HepG2 (cell line): ENCODE results near the gene PNPLA1. TPM values are rescaled to one million over a fixed set of nuclear protein-coding genes. Genes with fewer than 3 reads are reported as not detected.
A peak's percentile ranks its signal among the peaks of the same experiment; 100 is the strongest.

Source experiments
- ATAC-seq: fragments of 200-7000 bp; cut with Tn5 transposase; 3 replicates; pipeline ENCODE4 v1.9.1; 2020; ENCODE audit warnings: mild to moderate bottlenecking, moderate library complexity
- BruUV-seq: library from RNA; stranded (reverse); fragments of 400-500 nt; replicated peaks from 2 replicates; lab custom pipeline; 2021; lab: Mats Ljungman, UMichigan
- CTCF ChIA-PET: fragments of 300-600 bp; formaldehyde crosslinking; extraction: SDS; loops from one replicate; lab custom pipeline; 2021; ENCODE audit warnings: low total read pairs, inconsistent platforms, low intra/inter-chr PET ratio; lab: Yijun Ruan, JAX
- POLR2A ChIA-PET: fragments of 350-600 bp; sonication (Branson Sonifier 250); formaldehyde crosslinking; loops from one replicate; lab custom pipeline; 2020; ENCODE audit warnings: antibody characterized with exemption, inconsistent platforms; lab: Yijun Ruan, JAX
- DNase-seq: peaks from one replicate; pipeline ENCODE4 v3.0.0-alpha.2; 2015; ENCODE audit warnings: low spot score
- FAIRE-seq: peaks from 3 replicates; lab custom pipeline; 2011; peaks lifted over from hg19 to GRCh38; lab: Jason Lieb, UNC
- H2AFZ ChIP-seq: one replicate; pipeline ENCODE4 v1.6.1; 2011; ENCODE audit warnings: low read length, inconsistent platforms
- H3K27ac ChIP-seq: fragments of 300-600 bp; 3 replicates; pipeline ENCODE4 v1.8.0; 2011; ENCODE audit warnings: mixed run types, mild to moderate bottlenecking, mixed read lengths, low read length, inconsistent platforms; ENCODE audit not compliant: insufficient read depth; ENCODE audit errors: extremely low read length
- H3K27me3 ChIP-seq, 2 experiments: fragments of 200-600 bp in 1 of 2; 2 replicates in 1 of 2; 3 replicates in 1 of 2; pipeline versions ENCODE4 v1.6.0 to v1.8.0; 2011; ENCODE audit warnings: low read length in 2 of 2, mild to moderate bottlenecking in 2 of 2, moderate library complexity in 2 of 2, inconsistent platforms in 1 of 2; ENCODE audit not compliant: insufficient read depth in 2 of 2, control insufficient read depth in 1 of 2
- H3K36me3 ChIP-seq, 2 experiments: fragments of 200-600 bp in 1 of 2; replicated peaks in 1 of 2; 2 replicates in 1 of 2; 3 replicates in 1 of 2; pipeline versions ENCODE4 v1.5.1 to v1.8.0; 2011; ENCODE audit warnings: low read length in 2 of 2, inconsistent platforms in 1 of 2; ENCODE audit not compliant: insufficient read depth in 2 of 2, control insufficient read depth in 1 of 2
- H3K4me1 ChIP-seq: 2 replicates; pipeline ENCODE4 v1.5.1; 2012; ENCODE audit warnings: low read length, inconsistent platforms; ENCODE audit not compliant: insufficient read depth
- H3K4me2 ChIP-seq: 2 replicates; pipeline ENCODE4 v1.6.0; 2011; ENCODE audit warnings: low read depth, low read length, inconsistent platforms
- H3K4me3 ChIP-seq, 3 experiments: fragments of 200-600 bp in 1 of 3; sonication (generic), shearing (Covaris generic) in 1 of 3; replicated peaks in 1 of 3; 2 replicates each; pipeline ENCODE4 v1.5.1; 2011 to 2016; ENCODE audit warnings: low read length in 3 of 3, inconsistent platforms in 2 of 3, low read depth in 2 of 3, mild to moderate bottlenecking in 2 of 3, control low read depth in 1 of 3, mixed read lengths in 1 of 3; ENCODE audit not compliant: insufficient read depth in 1 of 3
- H3K79me2 ChIP-seq: one replicate; pipeline ENCODE4 v1.6.1; 2011; ENCODE audit warnings: low read length, inconsistent platforms; ENCODE audit not compliant: insufficient read depth
- H3K9ac ChIP-seq: 2 replicates; pipeline ENCODE4 v1.6.0; 2011; ENCODE audit warnings: mild to moderate bottlenecking, low read depth, low read length, inconsistent platforms; ENCODE audit not compliant: insufficient read depth
- H3K9me3 ChIP-seq: 2 replicates; pipeline ENCODE4 v1.5.1; 2012; ENCODE audit warnings: mild to moderate bottlenecking, low read length
- H4K20me1 ChIP-seq: 2 replicates; pipeline ENCODE4 v1.6.0; 2011; ENCODE audit warnings: inconsistent platforms, mild to moderate bottlenecking, low read length, moderate library complexity; ENCODE audit not compliant: insufficient read depth
- ATF7-NPFF ChIP-seq: sonication (generic); formaldehyde crosslinking; IDR thresholded peaks from 2 replicates; pipeline ENCODE4 v1.8.1; 2023; ENCODE audit warnings: mild to moderate bottlenecking, low read depth, missing genetic modification reagents, moderate library complexity
- BORCS8-MEF2B ChIP-seq: sonication (generic); formaldehyde crosslinking; IDR thresholded peaks from 2 replicates; pipeline ENCODE4 v1.8.0; 2022; ENCODE audit warnings: mild to moderate bottlenecking, missing genetic modification reagents
- EP300 ChIP-seq, 3 experiments: sonication (generic) in 1 of 3; formaldehyde crosslinking in 1 of 3; IDR thresholded peaks; 2 replicates each; pipeline versions ENCODE4 v1.5.1 to v1.6.1; 2011 to 2020; ENCODE audit warnings: low read depth in 2 of 3, low read length in 2 of 3, borderline replicate concordance in 1 of 3, improper control_type of control experiment in 1 of 3, mild to moderate bottlenecking in 1 of 3, missing genetic modification reagents in 1 of 3, moderate library complexity in 1 of 3
- GATA4 ChIP-seq: sonication (generic); IDR thresholded peaks from 2 replicates; pipeline ENCODE4 v1.6.1; 2016; ENCODE audit warnings: antibody characterized with exemption, low read depth, borderline replicate concordance
- JDP2 ChIP-seq: sonication (generic); formaldehyde crosslinking; IDR thresholded peaks from 2 replicates; pipeline ENCODE4 v1.8.1; 2022; ENCODE audit warnings: missing genetic modification reagents, borderline replicate concordance
- NFYB ChIP-seq: sonication (generic); formaldehyde crosslinking; IDR thresholded peaks from 2 replicates; pipeline ENCODE4 v1.4.0; 2020; ENCODE audit warnings: missing genetic modification reagents
- PATZ1 ChIP-seq: sonication (generic); formaldehyde crosslinking; IDR thresholded peaks from 2 replicates; pipeline ENCODE4 v1.4.0; 2020; ENCODE audit warnings: missing genetic modification reagents
- TOE1 ChIP-seq: sonication (generic); formaldehyde crosslinking; IDR thresholded peaks from 2 replicates; pipeline ENCODE4 v1.4.0; 2020; ENCODE audit warnings: mild to moderate bottlenecking, missing genetic modification reagents
- ZKSCAN1 ChIP-seq: fragments of 150-350 bp; IDR thresholded peaks from 2 replicates; pipeline ENCODE4 v1.6.1; 2014; ENCODE audit warnings: low read length
- ZNF253 ChIP-seq: sonication (generic); formaldehyde crosslinking; IDR thresholded peaks from 2 replicates; pipeline ENCODE4 v1.8.0; 2022; ENCODE audit warnings: mild to moderate bottlenecking, missing genetic modification reagents, borderline replicate concordance
- ZNF33A ChIP-seq: sonication (generic); formaldehyde crosslinking; IDR thresholded peaks from 2 replicates; pipeline ENCODE4 v1.5.1; 2020; ENCODE audit warnings: missing genetic modification reagents, mild to moderate bottlenecking, moderate library complexity, borderline replicate concordance
- ZNF629 ChIP-seq: sonication (generic); formaldehyde crosslinking; conservative IDR thresholded peaks from 2 replicates; pipeline ENCODE4 v1.5.0; 2020; ENCODE audit warnings: missing genetic modification reagents
- ZNF790 ChIP-seq: sonication (generic); formaldehyde crosslinking; IDR thresholded peaks from 2 replicates; pipeline ENCODE4 v1.8.0; 2022; ENCODE audit warnings: missing genetic modification reagents, mild to moderate bottlenecking, borderline replicate concordance
- ZNF891 ChIP-seq: sonication (generic); formaldehyde crosslinking; IDR thresholded peaks from 2 replicates; pipeline ENCODE4 v1.5.0; 2020; ENCODE audit warnings: mild to moderate bottlenecking, missing genetic modification reagents
- WGBS: methylation state at CpG from one replicate; pipeline ENCODE4 v1.1.6; 2017; ENCODE audit warnings: low lambda C conversion rate; 5-methylcytosine and 5-hydroxymethylcytosine counted together
- in situ Hi-C: cut with HindIII; loops from 2 replicates; pipeline ENCODE4 v1.10.0; 2017; ENCODE audit warnings: low pct_unique_long_range_greater_than_20kb; ENCODE audit not compliant: extremely low pct_ligation_motif_present
- intact Hi-C: fragments of 100-400 bp; cut with micrococcal nuclease; formaldehyde crosslinking; loops from one replicate; pipeline ENCODE4 v1.10.0; 2022; ENCODE audit not compliant: unreplicated experiment
- polyA plus RNA-seq, 8 experiments: library from polyadenylated mRNA; depleted of rRNA in 3 of 8; stranded (reverse) in 7 of 8; unstranded in 1 of 8; fragments of >200 nt; fragmentation: Illumina TruSeq in 4 of 8; extraction: Trizol in 4 of 8; gene quantifications; 2 replicates each; pipeline versions ENCODE4 v1.2.1 to v1.2.3, GENCODE V29; 2011 to 2016; ENCODE audit warnings: low read depth in 4 of 8, missing spikeins in 1 of 8, mixed read lengths in 1 of 8; ENCODE audit not compliant: insufficient read depth in 1 of 8
- total RNA-seq, 5 experiments: library from RNA; depleted of rRNA; stranded (reverse); fragments of >200 nt; fragmentation: Illumina TruSeq; extraction: Trizol; gene quantifications; 2 replicates each; pipeline ENCODE4 v1.2.3, GENCODE V29; 2016; ENCODE audit warnings: low read depth in 1 of 5
- TF ChIP-seq, protein P1 (sequence below): sonication (generic); formaldehyde crosslinking; IDR thresholded peaks from 2 replicates; pipeline ENCODE4 v1.5.1; 2020; ENCODE audit warnings: mild to moderate bottlenecking, missing genetic modification reagents, moderate library complexity
- TF ChIP-seq, protein P2 (sequence below): sonication (generic); formaldehyde crosslinking; IDR thresholded peaks from 2 replicates; pipeline ENCODE4 v1.8.1; 2023; ENCODE audit warnings: mild to moderate bottlenecking, missing genetic modification reagents

Gene PNPLA1
- total and polyA plus RNA-seq, 2 of the 13 experiments (the other 11 are each of a cell fraction or from before 2014, with no cell fraction given) = not detected

GRCh38 chr6:36245572-36246061 is 24.2 kb upstream of the PNPLA1 start:
- FAIRE-seq = no peak
- TF ChIP-seq ZNF33A (no peak), TOE1 (CRISPR knock-in tag) (no peak), ZKSCAN1 (peak; percentile 73), NFYB (CRISPR knock-in tag) (no peak), PATZ1 (CRISPR knock-in tag) (peak; percentile 41; the same call in 1 of the 2 replicates), ZNF790 (no peak), EP300 (IDR thresholded peaks at IDR 0.05; ENCODE audit: low read depth in 2 of 2, low read length in 2 of 2) (no peak), EP300 (CRISPR knock-in tag; IDR thresholded peaks at IDR 0.05; ENCODE audit: borderline replicate concordance) (peak; percentile 20; the same call in 1 of the 2 replicates), ZNF891 (CRISPR knock-in tag) (peak; percentile 72; the same call in 1 of the 2 replicates), GATA4 (no peak), BORCS8-MEF2B (peak; percentile 56; the same call in 1 of the 2 replicates), ATF7-NPFF (CRISPR knock-in tag) (no peak), ZNF629 (0 out of 2 replicates have a peak, but pooled peaks have one; percentile 21), JDP2 (no peak), ZNF253 (CRISPR knock-in tag) (no peak)
- TF ChIP-seq, protein P1, sequence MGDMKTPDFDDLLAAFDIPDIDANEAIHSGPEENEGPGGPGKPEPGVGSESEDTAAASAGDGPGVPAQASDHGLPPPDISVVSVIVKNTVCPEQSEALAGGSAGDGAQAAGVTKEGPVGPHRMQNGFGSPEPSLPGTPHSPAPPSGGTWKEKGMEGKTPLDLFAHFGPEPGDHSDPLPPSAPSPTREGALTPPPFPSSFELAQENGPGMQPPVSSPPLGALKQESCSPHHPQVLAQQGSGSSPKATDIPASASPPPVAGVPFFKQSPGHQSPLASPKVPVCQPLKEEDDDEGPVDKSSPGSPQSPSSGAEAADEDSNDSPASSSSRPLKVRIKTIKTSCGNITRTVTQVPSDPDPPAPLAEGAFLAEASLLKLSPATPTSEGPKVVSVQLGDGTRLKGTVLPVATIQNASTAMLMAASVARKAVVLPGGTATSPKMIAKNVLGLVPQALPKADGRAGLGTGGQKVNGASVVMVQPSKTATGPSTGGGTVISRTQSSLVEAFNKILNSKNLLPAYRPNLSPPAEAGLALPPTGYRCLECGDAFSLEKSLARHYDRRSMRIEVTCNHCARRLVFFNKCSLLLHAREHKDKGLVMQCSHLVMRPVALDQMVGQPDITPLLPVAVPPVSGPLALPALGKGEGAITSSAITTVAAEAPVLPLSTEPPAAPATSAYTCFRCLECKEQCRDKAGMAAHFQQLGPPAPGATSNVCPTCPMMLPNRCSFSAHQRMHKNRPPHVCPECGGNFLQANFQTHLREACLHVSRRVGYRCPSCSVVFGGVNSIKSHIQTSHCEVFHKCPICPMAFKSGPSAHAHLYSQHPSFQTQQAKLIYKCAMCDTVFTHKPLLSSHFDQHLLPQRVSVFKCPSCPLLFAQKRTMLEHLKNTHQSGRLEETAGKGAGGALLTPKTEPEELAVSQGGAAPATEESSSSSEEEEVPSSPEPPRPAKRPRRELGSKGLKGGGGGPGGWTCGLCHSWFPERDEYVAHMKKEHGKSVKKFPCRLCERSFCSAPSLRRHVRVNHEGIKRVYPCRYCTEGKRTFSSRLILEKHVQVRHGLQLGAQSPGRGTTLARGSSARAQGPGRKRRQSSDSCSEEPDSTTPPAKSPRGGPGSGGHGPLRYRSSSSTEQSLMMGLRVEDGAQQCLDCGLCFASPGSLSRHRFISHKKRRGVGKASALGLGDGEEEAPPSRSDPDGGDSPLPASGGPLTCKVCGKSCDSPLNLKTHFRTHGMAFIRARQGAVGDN (CRISPR knock-in tag) = peak; percentile 41; the same call in 1 of the 2 replicates
- TF ChIP-seq, protein P2, sequence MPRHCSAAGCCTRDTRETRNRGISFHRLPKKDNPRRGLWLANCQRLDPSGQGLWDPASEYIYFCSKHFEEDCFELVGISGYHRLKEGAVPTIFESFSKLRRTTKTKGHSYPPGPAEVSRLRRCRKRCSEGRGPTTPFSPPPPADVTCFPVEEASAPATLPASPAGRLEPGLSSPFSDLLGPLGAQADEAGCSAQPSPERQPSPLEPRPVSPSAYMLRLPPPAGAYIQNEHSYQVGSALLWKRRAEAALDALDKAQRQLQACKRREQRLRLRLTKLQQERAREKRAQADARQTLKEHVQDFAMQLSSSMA (CRISPR knock-in tag) = 0 out of 2 replicates have a peak, but pooled peaks have one; percentile 20

More at GRCh38 chr6:36245572-36246061, 24.2 kb upstream of the PNPLA1 start:
- H3K27me3 ChIP-seq = no peaks in the 10 kb centered on the region
- peak overlapping the region in 1 of 3 experiments; percentile 23; a peak in 1 of 6 replicates for H3K4me3 ChIP-seq
- H3K9me3 ChIP-seq = no peaks in the 10 kb centered on the region
- peaks cover 61% of the 10 kb centered on the region for H3K4me1 ChIP-seq
- intact Hi-C loops = no loop called here
- H4K20me1 ChIP-seq = no peaks in the 10 kb centered on the region
- peak overlapping the region; percentile 58 for H3K4me2 ChIP-seq
- no peaks in the 10 kb centered on the region for H3K36me3 ChIP-seq
- no peak overlapping the region for H3K9ac ChIP-seq
- ATAC-seq (peak; percentile 66), DNase-seq (no peak)
- in situ Hi-C loops = no loop called here
- BruUV-seq = no TSS peak
- ChIA-PET CTCF (no interaction called here), POLR2A (interaction anchor here (0.7 to 1.5 kb wide), 3 partner anchors 10 to 218 kb away, joined by 3 to 4 read pairs (median 3); partner anchors contain the start of gene MAPK14)
- H3K27ac ChIP-seq = no peak overlapping the region
- no peaks in the 10 kb centered on the region for H3K79me2 ChIP-seq
- H2AFZ ChIP-seq = no peak overlapping the region
- WGBS = 30% methylated on average over 8 of the region's 8 CpGs
